Measurements from ENCODE around the gene ARPC1A.
A peak's percentile ranks its signal among the peaks of the same experiment; 100 is the strongest.

ARPC1A gene

GRCh38 chr7:99392046-99392445 lies 66.3 kb downstream of the ARPC1A start:
- DNase-seq, result no peak

- DNase-seq, result no peak
Measured at GRCh38 chr7:99392659-99393354, 67.1 kb downstream of the ARPC1A start.

- no peak for DNase-seq
Measured at GRCh38 chr7:99393355-99394187, 67.9 kb downstream of the ARPC1A start.

GRCh38 chr7:99394188-99394502 lies 68.4 kb downstream of the ARPC1A start:
- no peak for DNase-seq

GRCh38 chr7:99395616-99396327 lies 70.1 kb downstream of the ARPC1A start:
- no peak for DNase-seq

GRCh38 chr7:99396418-99397296 lies 71.0 kb downstream of the ARPC1A start:
- no peak for DNase-seq

GRCh38 chr7:99397297-99397983 lies 71.7 kb downstream of the ARPC1A start:
- no peak for DNase-seq

- DNase-seq, result no peak
Measured at GRCh38 chr7:99398891-99399445, 73.3 kb downstream of the ARPC1A start.

- no peak for DNase-seq
Measured at GRCh38 chr7:99399597-99399996, 73.9 kb downstream of the ARPC1A start.

GRCh38 chr7:99402854-99403253 lies 77.2 kb downstream of the ARPC1A start:
- no peak for DNase-seq

- DNase-seq, result no peak
Measured at GRCh38 chr7:99403764-99404163, 78.1 kb downstream of the ARPC1A start.

- DNase-seq, result no peak
Measured at GRCh38 chr7:99404235-99404976, 78.7 kb downstream of the ARPC1A start.

GRCh38 chr7:99404977-99405320 lies 79.3 kb downstream of the ARPC1A start:
- DNase-seq, result no peak

GRCh38 chr7:99406557-99406956 lies 80.9 kb downstream of the ARPC1A start:
- DNase-seq, result no peak

GRCh38 chr7:99407872-99408378 lies 82.2 kb downstream of the ARPC1A start:
- no peak for DNase-seq

GRCh38 chr7:99408379-99409191 lies 82.9 kb downstream of the ARPC1A start, which contains the start of the genes BUD31 and PDAP1:
Gene BUD31 (plus strand): TSS chr7:99408969. CDS start chr7:99411093, 2,124 bp downstream.
Gene PDAP1 (minus strand): TSS chr7:99408597. CDS start chr7:99408548, 49 bp downstream.
- DNase-seq, result peak; percentile 92

- no peak for DNase-seq
Measured at GRCh38 chr7:99409192-99409572, 83.5 kb downstream of the ARPC1A start.

GRCh38 chr7:99409806-99410205 lies 84.1 kb downstream of the ARPC1A start:
- no peak for DNase-seq

GRCh38 chr7:99410635-99411034 lies 84.9 kb downstream of the ARPC1A start:
- no peak for DNase-seq

Data from NCI-H774 (cell line).